ENCODE measurements around the gene SIRPG. TPM values are rescaled to one million over a fixed set of nuclear protein-coding genes. Genes with fewer than 3 reads are reported as not detected.
A peak's percentile ranks its signal among the peaks of the same experiment; 100 is the strongest.

The SIRPG gene
- total RNA-seq, 2 experiments from 2014 or later, result 28.0 to 28.3 TPM

GRCh38 chr20:1684872-1685271, 27.3 kb upstream of the SIRPG start:
- H3K27me3 Mint-ChIP-seq, result no peaks in the 10 kb centered on the region
- ChIA-PET CTCF (interaction anchor here (0.7 to 1.4 kb wide), 3 partner anchors 49 to 247 kb away, joined by 3 to 6 read pairs (median 5); no protein-coding TSS in a partner anchor), POLR2A (interaction anchor here (1.0 to 3.0 kb wide), 3 partner anchors 9 to 30 kb away, joined by 3 to 21 read pairs (median 3); no protein-coding TSS in a partner anchor)
- Histone ChIP-seq H3K36me3 (ENCODE audit: insufficient read depth, low read length) (no peaks in the 10 kb centered on the region), H3K4me1 (ENCODE audit: insufficient read depth, low read length) (peaks cover 31% of the 10 kb centered on the region), H3K9me3 (ENCODE audit: control insufficient read depth in 1 of 2, insufficient read depth in 1 of 2, low read length in 2 of 2) (peaks cover 0 to 12% of the 10 kb centered on the region in 2 experiments), H3K4me3 (ENCODE audit: low read length) (peak overlapping the region; percentile 49), H3K27ac (ENCODE audit: low read depth in 1 of 2, low read length in 2 of 2) (peak overlapping the region; percentile 64 to 66), H3K27me3 (ENCODE audit: control insufficient read depth in 1 of 2, insufficient read depth in 2 of 2, low read length in 2 of 2) (no peaks in the 10 kb centered on the region)
- no peak for DNase-seq
- peaks cover 49% of the 10 kb centered on the region for H3K36me3 Mint-ChIP-seq (ENCODE audit: low read depth)
- peaks cover 90% of the 10 kb centered on the region for H3K4me1 Mint-ChIP-seq (ENCODE audit: low read depth)
- no peak for ATAC-seq (ENCODE audit: poor library complexity)
- peak overlapping the region; percentile 86 for H3K27ac Mint-ChIP-seq
- intact Hi-C loops (cut with DNase I, micrococcal nuclease), result loop anchor here (5.0 to 10.0 kb wide), 2 partner anchors 47 to 50 kb away; no protein-coding TSS in a partner anchor
- peak overlapping the region; percentile 88 for H3K4me3 Mint-ChIP-seq
- TF ChIP-seq, protein P1, sequence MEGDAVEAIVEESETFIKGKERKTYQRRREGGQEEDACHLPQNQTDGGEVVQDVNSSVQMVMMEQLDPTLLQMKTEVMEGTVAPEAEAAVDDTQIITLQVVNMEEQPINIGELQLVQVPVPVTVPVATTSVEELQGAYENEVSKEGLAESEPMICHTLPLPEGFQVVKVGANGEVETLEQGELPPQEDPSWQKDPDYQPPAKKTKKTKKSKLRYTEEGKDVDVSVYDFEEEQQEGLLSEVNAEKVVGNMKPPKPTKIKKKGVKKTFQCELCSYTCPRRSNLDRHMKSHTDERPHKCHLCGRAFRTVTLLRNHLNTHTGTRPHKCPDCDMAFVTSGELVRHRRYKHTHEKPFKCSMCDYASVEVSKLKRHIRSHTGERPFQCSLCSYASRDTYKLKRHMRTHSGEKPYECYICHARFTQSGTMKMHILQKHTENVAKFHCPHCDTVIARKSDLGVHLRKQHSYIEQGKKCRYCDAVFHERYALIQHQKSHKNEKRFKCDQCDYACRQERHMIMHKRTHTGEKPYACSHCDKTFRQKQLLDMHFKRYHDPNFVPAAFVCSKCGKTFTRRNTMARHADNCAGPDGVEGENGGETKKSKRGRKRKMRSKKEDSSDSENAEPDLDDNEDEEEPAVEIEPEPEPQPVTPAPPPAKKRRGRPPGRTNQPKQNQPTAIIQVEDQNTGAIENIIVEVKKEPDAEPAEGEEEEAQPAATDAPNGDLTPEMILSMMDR (IDR thresholded peaks at IDR 0.05), result no peak
- peaks cover 2% of the 10 kb centered on the region for H3K9me3 Mint-ChIP-seq

DNA sequence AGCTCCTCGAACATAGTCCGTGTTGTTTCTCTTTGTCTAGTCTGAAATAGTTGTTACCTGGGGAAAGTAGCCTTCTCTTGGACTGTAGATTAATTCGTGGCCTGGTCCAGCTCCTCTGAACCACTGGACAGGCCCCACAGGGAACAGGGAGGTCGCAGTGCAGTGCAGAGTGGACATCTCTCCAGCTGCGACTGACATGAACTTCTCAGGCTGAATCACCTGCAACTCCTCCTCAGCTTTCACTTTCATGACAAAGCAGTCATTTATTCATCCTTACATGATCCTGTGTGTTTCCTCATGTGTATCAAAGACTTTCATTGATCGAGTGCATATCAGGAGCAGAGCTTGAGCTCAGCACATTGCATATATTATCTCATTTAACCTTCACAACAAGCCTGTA, 19.1 kb upstream of the SIRPG start:
- Histone ChIP-seq H3K27ac (ENCODE audit: low read depth in 1 of 2, low read length in 2 of 2) (no peak overlapping the region), H3K27me3 (ENCODE audit: control insufficient read depth in 1 of 2, insufficient read depth in 2 of 2, low read length in 2 of 2) (no peaks in the 10 kb centered on the region), H3K4me3 (ENCODE audit: low read length) (no peak overlapping the region), H3K36me3 (ENCODE audit: insufficient read depth, low read length) (no peaks in the 10 kb centered on the region), H3K4me1 (ENCODE audit: insufficient read depth, low read length) (peaks cover 63% of the 10 kb centered on the region), H3K9me3 (ENCODE audit: control insufficient read depth in 1 of 2, insufficient read depth in 1 of 2, low read length in 2 of 2) (peaks cover 0 to 4% of the 10 kb centered on the region in 2 experiments)
- no peak for DNase-seq
- H3K4me1 Mint-ChIP-seq (ENCODE audit: low read depth), result peaks cover 97% of the 10 kb centered on the region
- POLR2A ChIA-PET, result interaction anchor here (0.8 to 3.8 kb wide), 7 partner anchors 8 to 27 kb away, joined by 3 to 21 read pairs (median 3); partner anchors contain the start of gene SIRPG
- TF ChIP-seq, protein P1 (IDR thresholded peaks at IDR 0.05), result no peak
- intact Hi-C loops (cut with DNase I, micrococcal nuclease), result no loop called here
- peak overlapping the region; percentile 95 for H3K27ac Mint-ChIP-seq
- CTCF ChIA-PET, result interaction anchor here (1.0 kb wide), 1 partner anchor 21 kb away, joined by 3 read pairs; no protein-coding TSS in a partner anchor
- peaks cover 51% of the 10 kb centered on the region for H3K36me3 Mint-ChIP-seq (ENCODE audit: low read depth)
- H3K9me3 Mint-ChIP-seq, result peaks cover 2% of the 10 kb centered on the region
- peak overlapping the region; percentile 83 for H3K4me3 Mint-ChIP-seq
- ATAC-seq (ENCODE audit: poor library complexity), result no peak
- no peaks in the 10 kb centered on the region for H3K27me3 Mint-ChIP-seq

DNA sequence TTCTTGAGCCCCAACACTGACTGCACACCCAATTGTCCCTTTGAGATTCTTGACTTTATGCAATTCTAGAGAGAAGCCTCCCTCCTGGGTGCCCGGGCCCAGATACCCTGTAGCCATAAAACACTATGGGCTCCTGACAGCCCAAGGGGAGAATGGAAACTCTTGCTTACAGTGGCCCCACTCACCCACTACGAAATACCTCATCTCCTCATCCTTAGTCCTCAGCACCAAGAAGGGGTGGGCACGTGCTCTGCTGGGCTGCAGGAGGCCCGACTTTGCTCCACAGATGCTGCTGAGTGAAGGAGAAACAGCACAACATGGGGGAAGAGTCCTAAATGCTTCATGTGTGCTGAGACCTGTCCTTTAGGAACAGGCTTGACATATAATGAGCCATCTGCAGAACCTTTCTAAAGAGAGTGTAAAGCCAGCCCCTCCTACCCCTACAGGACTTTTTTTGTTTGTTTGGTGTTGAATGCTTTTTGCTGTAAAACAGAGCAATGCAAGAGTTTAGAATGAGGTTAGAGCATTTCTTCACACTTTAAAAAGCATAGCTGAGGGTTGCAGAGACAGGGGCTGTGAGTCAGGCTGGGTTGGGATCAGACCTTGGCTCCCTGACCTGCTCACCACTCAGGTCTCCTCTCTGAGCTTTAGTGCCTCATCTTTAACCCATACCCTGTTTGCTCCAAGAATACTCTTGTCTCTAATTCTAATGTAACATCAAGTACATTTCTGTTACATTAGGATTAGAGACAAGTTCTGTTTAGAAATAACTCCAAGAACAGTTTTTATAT, 17.6 kb upstream of the SIRPG start:
- ATAC-seq (ENCODE audit: poor library complexity), result no peak
- peak in 1 of 14 experiments; percentile 50 for DNase-seq
- peaks cover 0 to 6% of the 10 kb centered on the region in 2 experiments for H3K9me3 ChIP-seq (ENCODE audit: control insufficient read depth in 1 of 2, insufficient read depth in 1 of 2, low read length in 2 of 2)
- H3K36me3 Mint-ChIP-seq (ENCODE audit: low read depth), result peaks cover 52% of the 10 kb centered on the region
- no peaks in the 10 kb centered on the region for H3K27me3 ChIP-seq (ENCODE audit: control insufficient read depth in 1 of 2, insufficient read depth in 2 of 2, low read length in 2 of 2)
- ChIA-PET CTCF (interaction anchor here (1.1 to 1.6 kb wide), 2 partner anchors 20 to 59 kb away, joined by 3 to 5 read pairs; no protein-coding TSS in a partner anchor), POLR2A (interaction anchor here (0.7 to 3.8 kb wide), 10 partner anchors 10 to 56 kb away, joined by 3 to 21 read pairs (median 4); partner anchors contain the start of gene SIRPG)
- peaks cover 68% of the 10 kb centered on the region for H3K4me1 ChIP-seq (ENCODE audit: insufficient read depth, low read length)
- H3K4me3 ChIP-seq (ENCODE audit: low read length), result no peak overlapping the region
- H3K4me1 Mint-ChIP-seq (ENCODE audit: low read depth), result peaks cover 100% of the 10 kb centered on the region
- TF ChIP-seq, protein P1 (IDR thresholded peaks at IDR 0.05), result no peak
- H3K9me3 Mint-ChIP-seq, result peaks cover under 1% of the 10 kb centered on the region
- intact Hi-C loops (cut with DNase I, micrococcal nuclease), result no loop called here
- peak overlapping the region; percentile 95 for H3K27ac Mint-ChIP-seq
- peak overlapping the region; percentile 83 for H3K4me3 Mint-ChIP-seq
- H3K27ac ChIP-seq (ENCODE audit: low read depth in 1 of 2, low read length in 2 of 2), result peak overlapping the region; percentile 29 to 67
- H3K27me3 Mint-ChIP-seq, result no peaks in the 10 kb centered on the region
- H3K36me3 ChIP-seq (ENCODE audit: insufficient read depth, low read length), result no peaks in the 10 kb centered on the region

Data from CD4-positive, alpha-beta T cell (primary cell).